ENCODE results near the gene SORCS1. TPM values are rescaled to one million over a fixed set of nuclear protein-coding genes. Genes with fewer than 3 reads are reported as not detected.

The SORCS1 gene
- total RNA-seq, 3 donors from 2014 or later: 0.73 to 3.3 (median 2.9) TPM

DNA sequence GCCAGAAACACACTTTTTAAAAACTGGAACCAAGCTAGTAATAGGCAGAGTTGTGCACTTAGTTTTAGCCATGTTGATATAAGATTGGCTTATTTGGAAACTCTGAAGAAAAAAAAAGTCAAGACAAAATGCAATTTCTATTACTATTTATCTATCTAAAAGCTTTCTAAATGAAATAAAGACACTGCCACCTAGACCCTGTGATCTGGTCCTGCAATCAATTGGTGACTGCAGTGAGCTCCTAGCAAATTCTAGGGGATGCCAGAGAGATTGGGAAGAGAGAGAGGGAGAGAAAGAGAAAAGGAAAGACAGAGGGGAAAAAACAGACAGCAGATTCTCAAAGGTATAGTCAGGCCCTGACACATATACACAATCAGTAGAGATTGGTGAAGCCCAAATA is 25.3 kb downstream of the SORCS1 start:
- Histone ChIP-seq H3K27ac (no peak overlapping the region), H3K9me3 (no peaks in the 10 kb centered on the region), H3K4me3 (no peak overlapping the region), H3K4me1 (no peaks in the 10 kb centered on the region), H3K36me3 (no peaks in the 10 kb centered on the region), H3K27me3 (no peaks in the 10 kb centered on the region)
- TF ChIP-seq POLR2AphosphoS5 (IDR thresholded peaks at IDR 0.05) (no peak), CTCF (IDR thresholded peaks at IDR 0.05) (no peak), POLR2A (IDR thresholded peaks at IDR 0.05) (no peak)
- no peak for DNase-seq (ENCODE audit: low spot score in 2 of 2)
- intact Hi-C loops (cut with DNase I; ENCODE audit: low total_unique reads): no loop called here

DNA sequence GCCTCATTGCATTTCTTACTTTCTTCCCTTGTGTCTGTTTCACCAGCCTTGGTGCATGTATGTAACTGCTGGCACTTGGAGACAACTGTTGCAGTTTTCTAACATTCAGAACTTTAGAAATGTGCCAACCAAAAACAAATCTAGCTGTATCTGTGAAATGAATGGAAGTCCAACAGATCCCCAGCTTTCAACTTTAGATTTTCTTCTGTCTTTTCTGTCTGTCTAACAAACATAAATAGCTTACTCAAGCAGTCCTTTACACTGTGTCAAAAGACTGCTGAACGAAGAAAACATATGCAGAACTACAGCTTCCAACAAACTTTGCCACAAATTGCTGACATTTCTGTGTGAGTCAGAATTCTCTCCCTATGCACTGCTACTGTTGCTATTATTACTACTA is 30.9 kb downstream of the SORCS1 start:
- Histone ChIP-seq H3K9me3 (no peaks in the 10 kb centered on the region), H3K36me3 (no peaks in the 10 kb centered on the region), H3K27me3 (no peaks in the 10 kb centered on the region), H3K4me1 (no peaks in the 10 kb centered on the region), H3K4me3 (no peak overlapping the region), H3K27ac (no peak overlapping the region)
- TF ChIP-seq CTCF (IDR thresholded peaks at IDR 0.05) (no peak), POLR2A (IDR thresholded peaks at IDR 0.05) (no peak), POLR2AphosphoS5 (IDR thresholded peaks at IDR 0.05) (no peak)
- DNase-seq (ENCODE audit: low spot score in 2 of 2): no peak
- intact Hi-C loops (cut with DNase I; ENCODE audit: low total_unique reads): no loop called here

DNA sequence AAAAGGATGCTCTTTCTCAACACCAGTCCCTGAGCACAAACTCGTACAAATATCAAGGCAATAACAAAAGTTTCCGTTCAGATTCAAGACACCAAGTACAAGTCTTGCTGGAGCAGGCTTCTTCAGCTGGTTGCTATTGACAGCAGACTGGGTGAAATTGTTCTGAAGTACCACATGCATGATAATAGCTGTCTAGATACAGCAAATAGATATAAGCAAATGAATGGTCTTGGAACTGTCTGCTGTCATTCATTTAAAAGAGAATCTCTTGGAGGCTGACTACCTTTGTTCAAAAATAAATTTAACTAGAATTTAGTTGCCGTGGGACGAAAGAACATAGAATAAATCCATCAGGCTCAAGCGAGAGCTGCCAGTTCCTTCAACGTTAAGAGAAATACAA is 35.5 kb downstream of the SORCS1 start:
- no peak overlapping the region for H3K27ac ChIP-seq
- no peaks in the 10 kb centered on the region for H3K27me3 ChIP-seq
- no peak overlapping the region for H3K4me3 ChIP-seq
- TF ChIP-seq CTCF (IDR thresholded peaks at IDR 0.05) (no peak), POLR2A (IDR thresholded peaks at IDR 0.05) (no peak), POLR2AphosphoS5 (IDR thresholded peaks at IDR 0.05) (no peak)
- intact Hi-C loops (cut with DNase I; ENCODE audit: low total_unique reads): no loop called here
- H3K36me3 ChIP-seq: no peaks in the 10 kb centered on the region
- no peak for DNase-seq (ENCODE audit: low spot score in 2 of 2)
- no peaks in the 10 kb centered on the region for H3K9me3 ChIP-seq
- no peaks in the 10 kb centered on the region for H3K4me1 ChIP-seq

DNA sequence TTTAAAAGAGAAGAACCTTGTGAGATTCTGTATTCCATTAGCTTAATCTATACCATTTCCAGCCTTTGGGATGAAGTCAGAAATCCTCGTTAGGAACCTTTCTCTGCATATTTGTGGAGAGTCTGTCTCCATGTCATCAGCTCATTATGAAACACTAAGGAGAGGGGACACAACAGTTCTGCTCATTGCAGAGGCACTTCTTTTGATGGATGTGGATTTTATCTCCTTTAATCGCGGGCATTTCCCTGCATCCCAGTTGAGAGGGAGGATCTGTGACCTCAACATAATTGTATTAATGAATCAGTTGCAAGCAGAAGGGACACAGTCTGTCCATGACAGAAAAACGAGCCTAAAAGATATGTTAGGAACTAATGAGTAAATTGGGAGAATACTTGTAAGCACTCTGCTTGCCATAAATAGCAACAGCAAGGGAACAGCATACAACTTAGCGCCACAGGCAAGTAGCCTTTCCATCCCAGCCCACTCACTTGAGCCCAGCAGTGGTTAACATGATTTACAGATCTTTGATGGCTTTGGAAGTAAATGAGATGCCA is 37.9 kb downstream of the SORCS1 start:
- H3K4me3 ChIP-seq: no peak overlapping the region
- no peaks in the 10 kb centered on the region for H3K9me3 ChIP-seq
- intact Hi-C loops (cut with DNase I; ENCODE audit: low total_unique reads): no loop called here
- no peaks in the 10 kb centered on the region for H3K27me3 ChIP-seq
- no peak overlapping the region for H3K27ac ChIP-seq
- H3K4me1 ChIP-seq: no peaks in the 10 kb centered on the region
- no peak for DNase-seq (ENCODE audit: low spot score in 2 of 2)
- TF ChIP-seq POLR2AphosphoS5 (IDR thresholded peaks at IDR 0.05) (no peak), POLR2A (IDR thresholded peaks at IDR 0.05) (no peak)
- no peaks in the 10 kb centered on the region for H3K36me3 ChIP-seq

- TF ChIP-seq POLR2AphosphoS5 (IDR thresholded peaks at IDR 0.05) (no peak), POLR2A (IDR thresholded peaks at IDR 0.05) (no peak), CTCF (IDR thresholded peaks at IDR 0.05) (no peak)
- H3K27me3 ChIP-seq: no peaks in the 10 kb centered on the region
- intact Hi-C loops (cut with DNase I; ENCODE audit: low total_unique reads): no loop called here
- no peaks in the 10 kb centered on the region for H3K4me1 ChIP-seq
- no peaks in the 10 kb centered on the region for H3K9me3 ChIP-seq
- H3K36me3 ChIP-seq: no peaks in the 10 kb centered on the region
- no peak overlapping the region for H3K4me3 ChIP-seq
- no peak overlapping the region for H3K27ac ChIP-seq
- no peak for DNase-seq (ENCODE audit: low spot score in 2 of 2)
Observed at GRCh38 chr10:107122703-107123102, 41.8 kb downstream of the SORCS1 start.

DNA sequence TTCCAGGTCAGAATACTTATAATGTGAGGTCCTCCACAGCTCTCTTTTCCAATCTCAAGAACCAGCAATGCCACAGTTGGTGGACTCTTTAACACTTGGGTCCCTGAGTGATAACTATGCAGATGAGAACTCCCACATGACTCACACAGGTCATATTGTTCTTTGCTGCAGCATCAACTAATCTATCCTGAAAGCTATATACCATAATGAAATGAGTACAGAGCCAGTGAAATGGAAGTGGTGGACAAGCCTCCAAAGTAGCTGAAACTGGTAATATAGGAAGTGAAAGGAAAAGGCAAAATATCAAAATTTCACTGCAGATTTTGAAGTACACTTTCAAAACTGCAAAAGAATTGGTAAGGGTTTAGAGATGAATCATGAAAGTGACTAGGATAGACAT is 45.6 kb downstream of the SORCS1 start:
- no peaks in the 10 kb centered on the region for H3K4me1 ChIP-seq
- no peaks in the 10 kb centered on the region for H3K36me3 ChIP-seq
- DNase-seq (ENCODE audit: low spot score in 2 of 2): no peak
- no peak overlapping the region for H3K4me3 ChIP-seq
- H3K27ac ChIP-seq: no peak overlapping the region
- intact Hi-C loops (cut with DNase I; ENCODE audit: low total_unique reads): no loop called here
- TF ChIP-seq POLR2AphosphoS5 (IDR thresholded peaks at IDR 0.05) (no peak), CTCF (IDR thresholded peaks at IDR 0.05) (no peak), POLR2A (IDR thresholded peaks at IDR 0.05) (no peak)
- H3K27me3 ChIP-seq: no peaks in the 10 kb centered on the region
- H3K9me3 ChIP-seq: no peaks in the 10 kb centered on the region
